CD14-positive monocyte (primary cell): Measurements from ENCODE around the gene ZNF627. TPM values are rescaled to one million over a fixed set of nuclear protein-coding genes. Genes with fewer than 3 reads are reported as not detected.

Source experiments
- DNase-seq, 3 donors: peaks; one replicate each; pipeline ENCODE4 v3.0.0-alpha.2; 2011 to 2022
- H2AFZ ChIP-seq: 2 replicates; pipeline ENCODE4 v1.6.0; 2012; ENCODE audit warnings: mild to moderate bottlenecking, low read depth, low read length, inconsistent platforms; ENCODE audit not compliant: insufficient read depth, poor library complexity, severe bottlenecking
- H3K27ac ChIP-seq, 2 donors: 1 replicate in 1 of 2; 2 replicates in 1 of 2; pipeline ENCODE4 v1.5.1; 2012 to 2013; ENCODE audit warnings: low read length in 2 of 2, control low read depth in 1 of 2, inconsistent platforms in 1 of 2, low read depth in 1 of 2, mild to moderate bottlenecking in 1 of 2
- H3K27me3 ChIP-seq, 2 donors: one replicate each; pipeline versions ENCODE4 v1.6.0 to v1.6.1; 2011 to 2013; ENCODE audit warnings: low read length in 2 of 2; ENCODE audit not compliant: control insufficient read depth in 2 of 2, insufficient read depth in 2 of 2
- H3K36me3 ChIP-seq, 2 donors: replicated peaks in 1 of 2; 1 replicate in 1 of 2; 2 replicates in 1 of 2; pipeline versions ENCODE4 v1.5.1 to v1.6.1; 2012 to 2013; ENCODE audit warnings: low read length in 2 of 2, control low read depth in 1 of 2, inconsistent platforms in 1 of 2, mild to moderate bottlenecking in 1 of 2; ENCODE audit not compliant: insufficient read depth in 2 of 2, control insufficient read depth in 1 of 2
- H3K4me1 ChIP-seq, 2 donors: 1 replicate in 1 of 2; 2 replicates in 1 of 2; pipeline versions ENCODE4 v1.5.1 to v1.6.1; 2012 to 2013; ENCODE audit warnings: low read length in 2 of 2, control low read depth in 1 of 2, inconsistent platforms in 1 of 2, mild to moderate bottlenecking in 1 of 2, moderate library complexity in 1 of 2; ENCODE audit not compliant: insufficient read depth in 2 of 2, control insufficient read depth in 1 of 2
- H3K4me2 ChIP-seq: replicated peaks from 2 replicates; pipeline ENCODE3; 2012; ENCODE audit warnings: low read length, moderate library complexity, mild to moderate bottlenecking; ENCODE audit not compliant: poor library complexity, severe bottlenecking; ENCODE audit errors: extremely low read depth
- H3K4me3 ChIP-seq, 3 experiments: fragments of 200-600 bp in 1 of 3; sonication (generic) in 1 of 3; replicated peaks in 1 of 3; 1 replicate in 2 of 3; 2 replicates in 1 of 3; pipeline ENCODE4 v1.5.1; 2011 to 2013; ENCODE audit warnings: low read length in 3 of 3, mild to moderate bottlenecking in 3 of 3, control low read depth in 2 of 3, low read depth in 2 of 3, inconsistent platforms in 1 of 3, moderate library complexity in 1 of 3
- H3K79me2 ChIP-seq: 2 replicates; pipeline ENCODE4 v1.6.0; 2012; ENCODE audit warnings: mild to moderate bottlenecking, control low read depth, inconsistent platforms, low read length, moderate library complexity; ENCODE audit not compliant: insufficient read depth
- H3K9ac ChIP-seq: 2 replicates; pipeline ENCODE4 v1.6.0; 2017; ENCODE audit warnings: low read length, mild to moderate bottlenecking; ENCODE audit not compliant: insufficient read depth, poor library complexity, severe bottlenecking
- H3K9me3 ChIP-seq, 2 donors: replicated peaks in 1 of 2; 1 replicate in 1 of 2; 2 replicates in 1 of 2; pipeline versions ENCODE4 v1.5.1 to v1.6.1; 2012 to 2013; ENCODE audit warnings: low read length in 2 of 2, control low read depth in 1 of 2; ENCODE audit not compliant: control insufficient read depth in 1 of 2, insufficient read depth in 1 of 2
- H4K20me1 ChIP-seq: 2 replicates; pipeline ENCODE4 v1.6.0; 2012; ENCODE audit warnings: mild to moderate bottlenecking, low read length, control low read depth, moderate library complexity; ENCODE audit not compliant: insufficient read depth
- H3K27ac Mint-ChIP-seq, 7 donors: one replicate each; pipeline ENCODE4 v1.8.0; 2020; ENCODE audit warnings: mild to moderate bottlenecking in 7 of 7, mixed read lengths in 7 of 7, moderate library complexity in 6 of 7, inconsistent platforms in 2 of 7
- H3K27me3 Mint-ChIP-seq, 3 donors: one replicate each; pipeline ENCODE4 v1.8.0; 2021 to 2022; ENCODE audit warnings: low read depth in 3 of 3, mild to moderate bottlenecking in 3 of 3, mixed read lengths in 3 of 3, moderate library complexity in 3 of 3, inconsistent platforms in 1 of 3
- H3K36me3 Mint-ChIP-seq, 2 donors: one replicate each; pipeline ENCODE4 v1.8.0; 2020; ENCODE audit warnings: mixed read lengths in 2 of 2, inconsistent platforms in 1 of 2, mild to moderate bottlenecking in 1 of 2
- H3K4me1 Mint-ChIP-seq: one replicate; pipeline ENCODE4 v1.8.0; 2020; ENCODE audit warnings: mild to moderate bottlenecking, mixed read lengths
- H3K4me3 Mint-ChIP-seq, 2 donors: one replicate each; pipeline ENCODE4 v1.8.0; 2020; ENCODE audit warnings: mild to moderate bottlenecking in 2 of 2, mixed read lengths in 2 of 2, moderate library complexity in 1 of 2
- H3K9me3 Mint-ChIP-seq, 7 donors: one replicate each; pipeline ENCODE4 v1.8.0; 2020 to 2022; ENCODE audit warnings: mixed read lengths in 7 of 7, mild to moderate bottlenecking in 6 of 7, moderate library complexity in 6 of 7, inconsistent platforms in 2 of 7
- CTCF ChIP-seq: fragments of 200-600 bp; IDR thresholded peaks from one replicate; pipeline ENCODE4 v1.8.0; 2022; ENCODE audit warnings: antibody characterized with exemption, mild to moderate bottlenecking
- WGBS: methylation state at CpG from one replicate; pipeline ENCODE4 v1.1.5; 2013; ENCODE audit warnings: missing lambda C conversion rate; ENCODE audit not compliant: insufficient coverage; 5-methylcytosine and 5-hydroxymethylcytosine counted together
- intact Hi-C, 2 donors: fragments of 100-400 bp; cut with micrococcal nuclease; formaldehyde crosslinking; loops; one replicate each; pipeline versions ENCODE4 v1.15.0 to v1.15.1; 2023
- polyA plus RNA-seq, 3 donors: library from polyadenylated mRNA; depleted of rRNA in 1 of 3; unstranded in 2 of 3; stranded (reverse) in 1 of 3; fragments of 300-500 nt in 2 of 3; fragments of >200 nt in 1 of 3; fragmentation: Illumina TruSeq in 2 of 3; gene quantifications; 1 replicate in 2 of 3; 2 replicates in 1 of 3; pipeline ENCODE4 v1.2.3, GENCODE V29; 2012 to 2021

Gene ZNF627
- polyA plus RNA-seq, 3 donors, result 1.7 to 3.7 (median 3.4) TPM

GRCh38 chr19:11656535-11656934 lies 59.3 kb downstream of the ZNF627 start:
- no peak for TF ChIP-seq CTCF
- H3K4me1 ChIP-seq, result no peaks in the 10 kb centered on the region
- Mint-ChIP-seq H3K27me3 (peaks cover 1 to 3% (median 2%) of the 10 kb centered on the region in 3 donors), H3K9me3 (peaks cover 11 to 30% (median 29%) of the 10 kb centered on the region in 7 donors), H3K36me3 (peaks cover 12 to 28% of the 10 kb centered on the region in 2 donors), H3K4me3 (no peak overlapping the region), H3K27ac (no peak overlapping the region), H3K4me1 (no peaks in the 10 kb centered on the region)
- no peaks in the 10 kb centered on the region for H4K20me1 ChIP-seq
- H3K9ac ChIP-seq, result no peak overlapping the region
- WGBS, result 100% methylated on average over 2 of the region's 3 CpGs
- no peaks in the 10 kb centered on the region for H3K79me2 ChIP-seq
- peaks cover 18 to 23% of the 10 kb centered on the region in 2 donors for H3K9me3 ChIP-seq
- H2AFZ ChIP-seq, result no peak overlapping the region
- H3K27me3 ChIP-seq, result no peaks in the 10 kb centered on the region
- peaks cover 3 to 12% of the 10 kb centered on the region in 2 donors for H3K36me3 ChIP-seq
- H3K4me3 ChIP-seq, result no peak overlapping the region
- intact Hi-C loops, result no loop called here
- no peak for DNase-seq
- no peak overlapping the region for H3K27ac ChIP-seq
- no peak overlapping the region for H3K4me2 ChIP-seq

- Histone ChIP-seq H3K27ac (no peak overlapping the region), H3K9me3 (peaks cover 15 to 17% of the 10 kb centered on the region in 2 donors), H3K4me1 (no peaks in the 10 kb centered on the region), H3K27me3 (no peaks in the 10 kb centered on the region), H3K4me3 (no peak overlapping the region), H3K4me2 (no peak overlapping the region), H2AFZ (no peak overlapping the region), H3K9ac (no peak overlapping the region), H3K36me3 (peaks cover 0 to 4% of the 10 kb centered on the region in 2 donors), H3K79me2 (no peaks in the 10 kb centered on the region), H4K20me1 (no peaks in the 10 kb centered on the region)
- Mint-ChIP-seq H3K9me3 (peaks cover 3 to 24% (median 21%) of the 10 kb centered on the region in 7 donors), H3K4me1 (no peaks in the 10 kb centered on the region), H3K36me3 (peaks cover 4 to 21% of the 10 kb centered on the region in 2 donors), H3K4me3 (no peak overlapping the region), H3K27me3 (peaks cover 1 to 3% (median 2%) of the 10 kb centered on the region in 3 donors), H3K27ac (peak overlapping the region in 1 of 7 donors; percentile 37)
- WGBS, result 67% methylated on average over 3 of the region's 3 CpGs
- no peak for DNase-seq
- intact Hi-C loops, result no loop called here
- no peak for TF ChIP-seq CTCF
These were observed 60.0 kb downstream of the ZNF627 start for GRCh38 chr19:11657307-11657706.
